Upper lobe of right lung (tissue), 1 donor: ENCODE measurements around the gene NUDCD2. TPM values are rescaled to one million over a fixed set of nuclear protein-coding genes. Genes with fewer than 3 reads are reported as not detected.
A peak's percentile ranks its signal among the peaks of the same experiment; 100 is the strongest.

Experiments
- ATAC-seq: fragments of 200-7000 bp; cut with Tn5 transposase; one replicate; pipeline ENCODE4 v1.9.1; 2020; ENCODE audit warnings: mild to moderate bottlenecking, moderate library complexity
- DNase-seq: peaks from one replicate; pipeline ENCODE4 v3.0.0-alpha.2; 2020
- H3K27ac ChIP-seq: fragments of 200-600 bp; one replicate; pipeline ENCODE4 v1.8.0; 2022
- H3K27me3 ChIP-seq: fragments of 200-600 bp; one replicate; pipeline ENCODE4 v1.8.0; 2022; ENCODE audit warnings: mild to moderate bottlenecking
- H3K36me3 ChIP-seq: fragments of 200-600 bp; one replicate; pipeline ENCODE4 v1.8.0; 2022
- H3K4me1 ChIP-seq: fragments of 200-600 bp; one replicate; pipeline ENCODE4 v1.8.0; 2022
- H3K4me3 ChIP-seq: fragments of 200-600 bp; one replicate; pipeline ENCODE4 v1.8.0; 2022; ENCODE audit warnings: mild to moderate bottlenecking
- H3K9me3 ChIP-seq: fragments of 200-600 bp; one replicate; pipeline ENCODE4 v1.8.0; 2022
- CTCF ChIP-seq: fragments of 200-600 bp; IDR thresholded peaks from one replicate; pipeline ENCODE4 v1.8.0; 2022; ENCODE audit warnings: antibody characterized with exemption
- intact Hi-C: fragments of 100-400 bp; cut with DNase I; formaldehyde crosslinking; loops from one replicate; pipeline ENCODE4 v1.11.0; 2022
- total RNA-seq: library from RNA; stranded (reverse); fragmentation: NEBNext Ultra II Directional; extraction: Animal tissue kit (Norgen Biotek cat#: 25700); gene quantifications from one replicate; pipeline ENCODE4 v1.2.1, GENCODE V29; 2021
- donor health status: DM: no; HTN: yes; CAD: no; lungs with severe emphysema.

The NUDCD2 gene
- total RNA-seq, 1 donor from 2014 or later, result 21.8 TPM

DNA sequence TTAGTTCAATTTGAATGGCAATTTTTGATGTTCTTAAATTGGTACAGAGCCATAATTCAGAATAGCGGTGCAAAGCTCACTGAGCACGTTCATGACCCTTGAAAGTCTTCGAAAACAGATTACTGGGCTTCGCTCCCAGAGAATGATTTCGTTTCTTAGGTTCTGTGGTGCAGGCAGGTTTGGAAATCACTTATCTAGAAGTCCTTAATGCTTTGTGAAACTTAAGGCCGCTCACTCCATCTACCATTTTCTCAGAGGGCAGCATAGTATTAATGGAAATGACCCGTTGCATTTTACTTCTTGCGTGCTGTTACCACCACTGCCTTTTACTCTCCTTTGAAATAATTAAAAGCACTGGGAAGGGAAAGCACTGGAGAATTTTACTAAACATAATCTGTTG is 42.6 kb upstream of the NUDCD2 start:
- ATAC-seq (no peak), DNase-seq (no peak)
- intact Hi-C loops, result no loop called here
- Histone ChIP-seq H3K9me3 (no peaks in the 10 kb centered on the region), H3K27me3 (no peaks in the 10 kb centered on the region), H3K36me3 (no peaks in the 10 kb centered on the region), H3K27ac (peak overlapping the region; percentile 99), H3K4me1 (peaks cover 8% of the 10 kb centered on the region), H3K4me3 (peak overlapping the region; percentile 74)
- no peak for TF ChIP-seq CTCF

DNA sequence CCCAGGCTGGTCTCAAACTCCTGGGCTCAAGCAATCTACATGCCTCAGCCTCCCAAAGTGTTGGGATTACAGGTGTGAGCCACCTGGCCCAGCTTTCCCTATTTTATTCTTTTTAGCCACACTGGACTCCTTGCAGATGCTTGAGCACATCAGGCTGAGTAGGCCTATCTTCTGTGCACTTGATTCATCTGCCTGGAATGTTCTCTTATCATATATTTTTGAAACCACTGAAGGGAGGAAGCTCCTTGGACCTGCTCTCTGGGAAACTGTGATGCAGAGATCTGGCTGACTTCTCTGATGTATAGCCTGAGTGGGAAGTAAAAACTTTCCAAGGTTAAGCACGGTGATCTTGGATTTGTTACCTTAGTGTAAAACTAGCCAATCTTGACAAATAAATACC is 39.0 kb upstream of the NUDCD2 start:
- Histone ChIP-seq H3K36me3 (no peaks in the 10 kb centered on the region), H3K4me1 (peaks cover 8% of the 10 kb centered on the region), H3K9me3 (no peaks in the 10 kb centered on the region), H3K27ac (no peak overlapping the region), H3K27me3 (no peaks in the 10 kb centered on the region), H3K4me3 (no peak overlapping the region)
- intact Hi-C loops, result no loop called here
- ATAC-seq (no peak), DNase-seq (no peak)
- TF ChIP-seq CTCF, result no peak

DNA sequence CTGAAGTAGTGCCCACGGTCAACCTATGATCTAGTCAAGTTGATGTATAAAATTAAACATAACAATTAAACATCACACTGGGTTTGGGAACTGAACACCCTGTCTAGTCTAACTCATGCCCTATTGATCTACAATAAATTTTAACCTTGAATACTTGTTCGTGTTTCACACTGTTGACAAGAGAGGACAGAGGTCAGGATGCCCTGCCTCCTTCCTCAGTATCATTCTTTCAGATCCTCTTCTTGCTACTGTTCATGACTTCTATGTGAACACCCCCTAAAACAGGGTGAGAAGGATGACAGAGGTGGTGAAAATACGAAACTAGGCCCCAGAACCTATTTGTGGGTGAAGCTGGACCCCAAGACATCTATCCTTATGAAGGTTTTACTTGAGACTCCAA is 37.4 kb upstream of the NUDCD2 start:
- Histone ChIP-seq H3K36me3 (no peaks in the 10 kb centered on the region), H3K9me3 (no peaks in the 10 kb centered on the region), H3K4me3 (no peak overlapping the region), H3K27me3 (no peaks in the 10 kb centered on the region), H3K4me1 (peaks cover 2% of the 10 kb centered on the region), H3K27ac (no peak overlapping the region)
- ATAC-seq (no peak), DNase-seq (no peak)
- no peak for TF ChIP-seq CTCF
- intact Hi-C loops, result no loop called here

DNA sequence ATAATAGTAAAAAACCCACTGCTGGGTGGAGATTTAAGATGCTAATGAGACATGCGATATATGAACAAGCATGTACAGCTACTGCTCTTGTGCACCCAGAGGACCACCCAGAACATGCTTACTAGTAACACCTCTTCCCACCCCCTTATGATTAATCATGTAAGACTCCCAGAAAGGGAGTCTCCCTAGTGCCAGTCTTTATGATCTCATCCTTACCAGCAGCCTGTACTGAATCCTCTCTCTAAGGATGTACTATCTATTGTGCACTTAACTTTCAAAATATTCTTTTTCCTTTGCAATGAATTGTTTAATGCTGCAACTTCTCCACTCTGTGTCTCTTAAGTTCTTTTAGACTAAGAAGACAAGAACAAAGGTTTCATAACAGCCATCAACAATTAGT is 36.4 kb upstream of the NUDCD2 start:
- no peaks in the 10 kb centered on the region for H3K9me3 ChIP-seq
- intact Hi-C loops, result no loop called here
- TF ChIP-seq CTCF, result no peak
- H3K4me3 ChIP-seq, result no peak overlapping the region
- H3K4me1 ChIP-seq, result no peaks in the 10 kb centered on the region
- H3K27me3 ChIP-seq, result no peaks in the 10 kb centered on the region
- H3K36me3 ChIP-seq, result no peaks in the 10 kb centered on the region
- ATAC-seq (no peak), DNase-seq (no peak)
- H3K27ac ChIP-seq, result no peak overlapping the region

DNA sequence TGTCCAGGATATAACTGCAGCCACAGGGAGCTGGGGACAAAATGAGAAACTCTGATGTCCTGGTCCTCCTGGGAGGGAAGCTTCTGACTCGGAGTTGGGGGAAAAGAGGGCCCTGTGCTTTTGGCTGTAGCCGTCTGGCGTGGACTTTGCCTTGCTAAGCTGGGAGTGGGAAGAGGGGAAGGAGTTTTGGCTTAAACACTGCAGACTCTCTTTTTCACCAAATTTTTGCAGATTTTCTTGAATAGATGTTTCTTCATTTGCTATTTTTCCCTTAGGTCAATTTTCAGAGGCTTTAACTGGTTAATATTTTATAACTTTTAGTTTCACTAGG is 29.8 kb upstream of the NUDCD2 start:
- no peaks in the 10 kb centered on the region for H3K27me3 ChIP-seq
- ATAC-seq (no peak), DNase-seq (no peak)
- no peak overlapping the region for H3K27ac ChIP-seq
- H3K9me3 ChIP-seq, result no peaks in the 10 kb centered on the region
- H3K4me1 ChIP-seq, result no peaks in the 10 kb centered on the region
- intact Hi-C loops, result no loop called here
- H3K36me3 ChIP-seq, result no peaks in the 10 kb centered on the region
- TF ChIP-seq CTCF, result no peak
- H3K4me3 ChIP-seq, result no peak overlapping the region

- no peak for TF ChIP-seq CTCF
- Histone ChIP-seq H3K4me3 (no peak overlapping the region), H3K27ac (no peak overlapping the region), H3K27me3 (no peaks in the 10 kb centered on the region), H3K36me3 (no peaks in the 10 kb centered on the region), H3K9me3 (no peaks in the 10 kb centered on the region), H3K4me1 (no peaks in the 10 kb centered on the region)
- intact Hi-C loops, result no loop called here
- ATAC-seq (no peak), DNase-seq (no peak)
Measured at GRCh38 chr5:163489055-163489744, 29.3 kb upstream of the NUDCD2 start.
